Loucy (cell line): ENCODE data around the gene FAM222A.

Experiments used
- H2AFZ ChIP-seq: fragments of 200-600 bp; sonication (generic); 2 replicates; pipeline ENCODE4 v1.6.0; 2016; ENCODE audit warnings: antibody characterized with exemption, mild to moderate bottlenecking, low read length, moderate library complexity
- H3F3A ChIP-seq: fragments of 200-600 bp; 2 replicates; pipeline ENCODE4 v1.6.0; 2016; ENCODE audit warnings: antibody characterized with exemption, low read depth, mild to moderate bottlenecking
- H3K27me3 ChIP-seq: fragments of 200-600 bp; sonication (generic); 2 replicates; pipeline ENCODE4 v1.6.1; 2014; ENCODE audit warnings: low read length, mild to moderate bottlenecking; ENCODE audit not compliant: insufficient read depth, poor library complexity, severe bottlenecking
- H3K36me3 ChIP-seq: fragments of 200-600 bp; sonication (generic); 2 replicates; pipeline ENCODE4 v1.6.1; 2016; ENCODE audit warnings: low read length; ENCODE audit not compliant: insufficient read depth
- H3K4me1 ChIP-seq: fragments of 200-600 bp; sonication (generic); 2 replicates; pipeline ENCODE4 v1.5.1; 2014; ENCODE audit warnings: low read length, mild to moderate bottlenecking; ENCODE audit not compliant: insufficient read depth, poor library complexity, severe bottlenecking
- H3K4me2 ChIP-seq: fragments of 200-600 bp; sonication (generic); 2 replicates; pipeline ENCODE4 v1.6.0; 2014; ENCODE audit warnings: antibody characterized with exemption, low read length, low read depth, mild to moderate bottlenecking; ENCODE audit not compliant: poor library complexity, severe bottlenecking
- H3K4me3 ChIP-seq: fragments of 200-600 bp; sonication (generic); 2 replicates; pipeline ENCODE4 v1.5.1; 2014; ENCODE audit warnings: low read length, mild to moderate bottlenecking, mixed read lengths; ENCODE audit not compliant: poor library complexity, severe bottlenecking
- H3K79me2 ChIP-seq: fragments of 200-600 bp; sonication (generic); 2 replicates; pipeline ENCODE4 v1.6.1; 2014; ENCODE audit warnings: low read length; ENCODE audit not compliant: insufficient read depth
- H3K9ac ChIP-seq: fragments of 200-600 bp; sonication (generic); 2 replicates; pipeline ENCODE4 v1.6.0; 2014; ENCODE audit warnings: mild to moderate bottlenecking, low read depth, low read length, moderate library complexity; ENCODE audit not compliant: poor library complexity, severe bottlenecking
- H3K9me2 ChIP-seq: fragments of 200-600 bp; sonication (generic); replicated peaks from 2 replicates; pipeline ENCODE4 v1.6.1; 2016; ENCODE audit warnings: low read depth, low read length, mixed read lengths
- H3K9me3 ChIP-seq: fragments of 200-600 bp; sonication (generic); 2 replicates; pipeline ENCODE4 v1.6.1; 2014; ENCODE audit warnings: mild to moderate bottlenecking, antibody characterized with exemption, low read length, low read depth; ENCODE audit not compliant: insufficient read depth
- H4K20me1 ChIP-seq: fragments of 200-600 bp; sonication (generic); 2 replicates; pipeline ENCODE4 v1.6.0; 2014; ENCODE audit warnings: antibody characterized with exemption, low read length, mild to moderate bottlenecking; ENCODE audit not compliant: insufficient read depth, poor library complexity, severe bottlenecking
- CTCF ChIP-seq: fragments of 200-600 bp; sonication (generic); conservative IDR thresholded peaks from 2 replicates; pipeline ENCODE4 v1.5.1; 2014; ENCODE audit warnings: mild to moderate bottlenecking, antibody characterized with exemption, low read length
- EZH2phosphoT487 ChIP-seq: fragments of 200-600 bp; IDR thresholded peaks from 2 replicates; pipeline ENCODE4 v1.6.1; 2018; ENCODE audit warnings: antibody characterized with exemption, mild to moderate bottlenecking, moderate library complexity, borderline replicate concordance

Gene FAM222A

GRCh38 chr12:109760930-109761921 lies 47.6 kb downstream of the FAM222A start:
- Histone ChIP-seq H2AFZ (no peak overlapping the region), H3K79me2 (no peaks in the 10 kb centered on the region), H3K9ac (no peak overlapping the region), H3K9me2 (no peaks in the 10 kb centered on the region), H3K4me3 (no peak overlapping the region), H3K9me3 (no peaks in the 10 kb centered on the region), H3K36me3 (no peaks in the 10 kb centered on the region), H3K4me1 (no peaks in the 10 kb centered on the region), H3F3A (no peaks in the 10 kb centered on the region), H4K20me1 (no peaks in the 10 kb centered on the region), H3K4me2 (no peak overlapping the region), H3K27me3 (no peaks in the 10 kb centered on the region)
- TF ChIP-seq CTCF (no peak), EZH2phosphoT487 (no peak)

GRCh38 chr12:109762071-109762672 lies 48.5 kb downstream of the FAM222A start:
- Histone ChIP-seq H3K9me2 (no peaks in the 10 kb centered on the region), H3K79me2 (no peaks in the 10 kb centered on the region), H2AFZ (no peak overlapping the region), H3K4me2 (no peak overlapping the region), H3K9me3 (no peaks in the 10 kb centered on the region), H3K4me3 (no peak overlapping the region), H3K36me3 (no peaks in the 10 kb centered on the region), H3F3A (no peaks in the 10 kb centered on the region), H3K9ac (no peak overlapping the region), H3K27me3 (no peaks in the 10 kb centered on the region), H3K4me1 (no peaks in the 10 kb centered on the region), H4K20me1 (no peaks in the 10 kb centered on the region)
- TF ChIP-seq EZH2phosphoT487 (no peak), CTCF (no peak)

GRCh38 chr12:109762673-109763191 lies 49.1 kb downstream of the FAM222A start:
- H3K9me3 ChIP-seq: no peaks in the 10 kb centered on the region
- no peak overlapping the region for H3K4me2 ChIP-seq
- no peak overlapping the region for H3K9ac ChIP-seq
- H3K27me3 ChIP-seq: no peaks in the 10 kb centered on the region
- no peak for TF ChIP-seq CTCF
- no peak for TF ChIP-seq EZH2phosphoT487
- H3F3A ChIP-seq: no peaks in the 10 kb centered on the region
- H3K4me1 ChIP-seq: no peaks in the 10 kb centered on the region
- H3K79me2 ChIP-seq: no peaks in the 10 kb centered on the region
- H2AFZ ChIP-seq: no peak overlapping the region
- H3K36me3 ChIP-seq: no peaks in the 10 kb centered on the region
- no peak overlapping the region for H3K4me3 ChIP-seq
- no peaks in the 10 kb centered on the region for H3K9me2 ChIP-seq
- no peaks in the 10 kb centered on the region for H4K20me1 ChIP-seq
